Activated T-cell treated with anti-CD3 and anti-CD28 coated beads for 4 hours (primary cell): ENCODE results near the gene WNT7A.

Experiments used
- DNase-seq: peaks from one replicate; pipeline ENCODE4 v3.0.0-alpha.2; 2020

WNT7A gene

GRCh38 chr3:13791198-13792050 lies 88.4 kb downstream of the WNT7A start:
- no peak for DNase-seq

- DNase-seq = no peak
These were observed 89.3 kb downstream of the WNT7A start for GRCh38 chr3:13790376-13791197.

GRCh38 chr3:13788522-13789424 lies 91.1 kb downstream of the WNT7A start:
- DNase-seq = no peak

DNA sequence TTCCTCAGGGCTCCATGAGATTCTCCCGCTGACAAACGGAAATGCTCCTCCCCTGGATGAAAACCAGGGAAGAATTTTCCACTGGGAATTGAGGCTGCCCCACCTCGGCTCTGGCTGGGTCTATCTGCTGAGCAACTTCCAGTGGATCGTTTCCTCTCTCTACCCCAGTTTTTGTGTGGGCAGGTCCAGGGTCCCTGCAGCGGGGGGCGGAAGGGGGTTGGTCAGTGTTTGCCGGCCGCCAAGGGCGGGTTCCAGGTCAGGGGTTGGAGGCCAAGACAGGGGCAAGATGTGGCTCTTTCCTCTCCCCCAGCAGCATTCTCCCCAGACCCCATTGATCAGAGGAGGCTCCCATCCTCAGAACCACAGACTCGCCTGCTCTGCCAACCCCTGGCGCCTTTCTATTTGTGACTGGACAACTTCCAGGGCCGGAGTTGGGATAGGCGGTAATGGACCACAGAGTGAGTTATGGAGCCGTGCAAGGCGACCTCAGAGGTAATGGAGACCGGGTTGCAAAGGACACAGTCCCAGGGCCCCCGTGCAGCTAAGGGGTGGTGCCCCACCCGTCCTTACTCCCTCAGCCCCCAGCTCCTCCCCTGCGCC lies 92.2 kb downstream of the WNT7A start:
- DNase-seq = no peak

- DNase-seq = no peak
These were observed 93.1 kb downstream of the WNT7A start for GRCh38 chr3:13786811-13787210.

- no peak for DNase-seq
These were observed 93.9 kb downstream of the WNT7A start for GRCh38 chr3:13785853-13786436.

DNA sequence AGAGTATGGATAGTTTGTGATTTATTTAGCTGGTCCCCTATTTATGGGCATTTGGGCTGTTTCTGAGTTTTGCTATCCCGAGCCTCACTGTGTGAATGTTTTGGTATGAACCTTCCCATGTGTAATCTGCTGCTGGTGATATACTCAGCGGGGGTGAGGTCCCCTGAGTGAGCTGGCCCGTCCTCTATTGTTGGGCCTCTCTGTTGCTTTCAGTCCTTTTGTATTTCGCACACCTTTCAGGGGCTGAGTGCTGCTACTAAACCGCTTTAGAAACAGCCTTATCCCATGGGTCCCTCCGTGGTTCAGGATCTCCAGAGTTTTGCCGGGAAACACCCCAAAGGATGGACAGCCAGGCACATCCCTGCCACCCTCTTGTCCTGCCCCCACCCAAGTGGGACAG lies 94.5 kb downstream of the WNT7A start:
- DNase-seq = no peak

DNA sequence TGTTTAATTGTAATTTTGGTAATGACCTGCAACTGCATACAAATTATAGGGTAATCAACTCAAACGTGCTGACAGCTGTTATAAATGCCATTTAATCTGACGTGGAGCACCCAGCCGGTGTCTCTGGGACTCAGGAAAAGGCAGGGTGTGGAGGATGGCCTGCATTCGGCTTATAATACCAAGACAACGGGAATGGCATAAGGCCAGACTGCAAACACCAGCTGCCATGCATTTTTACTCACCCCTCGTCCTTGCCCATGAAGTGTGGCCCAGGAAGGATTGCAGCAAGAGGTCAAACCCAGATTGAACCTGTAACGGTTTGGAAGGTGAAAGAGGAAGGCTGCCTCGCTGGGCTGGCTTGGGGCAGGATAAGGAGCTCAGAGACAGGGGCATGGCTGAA lies 96.4 kb downstream of the WNT7A start:
- DNase-seq = no peak

- no peak for DNase-seq
These were observed 97.4 kb downstream of the WNT7A start for GRCh38 chr3:13782501-13782900.

DNA sequence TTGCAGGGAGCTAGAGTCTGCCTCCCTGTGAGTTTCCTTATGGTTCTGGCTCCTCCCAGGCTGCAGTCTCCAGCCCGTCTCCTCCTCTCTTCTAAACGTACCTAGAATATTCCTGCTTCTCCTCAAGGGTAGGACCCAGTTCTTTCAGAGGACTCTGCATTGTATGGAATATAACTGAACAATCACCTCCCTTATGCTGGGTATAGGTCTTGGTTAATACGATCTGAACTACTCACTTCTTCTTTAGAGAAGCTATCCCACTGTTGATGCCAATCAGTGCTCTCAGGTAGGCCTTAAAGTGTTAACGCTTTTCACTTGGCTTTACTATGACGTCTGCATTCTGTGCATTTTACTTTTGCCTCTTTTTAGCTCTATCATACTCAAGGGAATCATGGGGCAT lies 98.5 kb downstream of the WNT7A start:
- DNase-seq = no peak

DNA sequence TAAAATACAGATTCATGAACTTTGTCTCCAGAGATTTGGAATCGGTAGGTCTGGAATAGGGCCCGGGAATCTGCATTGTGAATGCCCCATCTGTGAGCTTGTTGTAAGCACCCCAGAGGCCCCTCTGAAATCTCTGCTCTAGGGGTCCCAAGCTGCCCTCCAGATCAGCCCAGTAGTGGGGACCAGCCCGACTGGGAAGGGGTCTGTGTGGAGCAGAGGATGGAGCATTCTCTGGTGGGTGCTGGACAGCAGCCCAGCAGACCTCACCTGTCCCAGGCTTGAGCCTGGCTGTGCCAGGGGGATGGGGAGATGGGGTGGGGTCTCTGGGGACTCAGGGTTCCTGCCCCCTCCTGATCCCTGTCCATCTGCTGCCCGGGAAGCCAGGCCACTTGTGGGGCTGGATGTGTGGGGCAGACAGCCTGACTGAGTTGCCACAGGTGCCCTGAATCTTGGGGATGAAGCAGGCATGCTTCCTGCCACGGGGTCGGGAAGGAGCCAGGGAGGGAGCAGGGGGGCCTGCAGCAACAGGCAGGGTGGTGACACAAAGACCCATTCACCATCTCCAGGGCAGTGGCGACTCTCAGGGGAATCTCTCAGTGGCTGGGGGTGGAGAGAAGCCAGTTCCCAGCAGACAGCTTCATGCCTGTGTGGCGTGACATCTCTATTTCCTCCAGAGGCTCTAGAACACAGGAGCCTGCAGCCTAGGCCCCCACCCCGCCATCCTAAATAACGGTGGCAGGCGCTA lies 99.3 kb downstream of the WNT7A start:
- no peak for DNase-seq

DNA sequence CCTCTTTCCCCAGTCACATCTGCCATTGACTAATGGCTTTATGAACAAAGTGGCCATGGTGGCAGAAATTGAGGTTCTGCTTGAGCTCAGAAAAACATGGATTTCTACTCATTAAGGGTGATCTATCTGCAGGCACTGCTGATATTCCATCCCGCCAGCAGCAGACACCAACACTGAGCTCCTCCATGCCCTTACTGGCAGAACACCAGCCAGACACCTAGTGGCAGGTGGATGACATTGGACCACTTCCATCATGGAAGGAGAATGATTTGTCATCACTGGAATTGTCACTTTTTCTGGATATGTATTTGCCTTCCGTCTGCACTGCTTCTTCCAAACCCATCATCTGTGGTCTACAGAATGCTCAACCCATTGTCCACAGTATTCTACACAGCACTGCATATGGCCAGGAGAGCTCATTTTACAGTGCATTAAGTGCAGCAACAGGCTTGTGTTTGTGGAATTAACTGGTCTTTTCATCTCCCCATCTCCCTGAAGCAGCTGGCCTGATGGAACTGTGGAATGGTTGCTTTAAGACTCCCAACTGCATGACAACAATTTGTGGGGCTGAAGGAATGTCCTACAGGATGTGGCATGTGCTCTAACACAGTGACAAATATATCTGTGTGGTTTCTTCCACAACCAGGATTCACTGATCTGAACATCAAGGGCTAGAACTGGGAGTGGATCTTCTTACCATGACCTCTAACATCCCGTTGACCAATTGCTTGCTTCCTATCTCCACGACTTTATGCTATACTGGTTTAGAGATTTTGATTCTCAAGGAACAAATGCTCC lies 103.4 kb downstream of the WNT7A start:
- DNase-seq = no peak

GRCh38 chr3:13772885-13773745 lies 106.8 kb downstream of the WNT7A start:
- DNase-seq = no peak

DNA sequence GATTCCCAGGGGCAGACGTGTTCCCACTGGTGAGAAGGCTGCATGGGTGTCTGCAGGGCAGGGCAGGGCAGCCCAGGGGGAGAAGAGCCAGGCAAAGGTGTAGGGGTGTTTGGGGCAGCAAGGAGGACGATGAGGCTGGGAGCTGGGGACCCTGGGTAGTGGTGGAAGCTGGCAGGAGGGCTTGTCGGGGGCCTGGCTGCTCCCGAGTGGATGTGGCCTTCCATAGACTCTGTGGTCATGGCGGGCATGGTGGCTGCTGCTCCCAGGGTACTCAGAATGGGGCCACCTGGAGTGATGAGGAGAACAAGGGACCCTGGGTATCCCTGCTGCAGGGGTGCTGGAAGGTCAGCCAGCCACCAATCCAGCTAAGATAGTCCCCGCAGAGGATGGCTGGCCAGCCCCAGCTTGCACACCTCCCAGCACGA lies 107.5 kb downstream of the WNT7A start:
- no peak for DNase-seq

GRCh38 chr3:13771496-13771895 lies 108.4 kb downstream of the WNT7A start:
- DNase-seq = no peak

GRCh38 chr3:13770170-13771169 lies 109.4 kb downstream of the WNT7A start:
- DNase-seq = no peak

DNA sequence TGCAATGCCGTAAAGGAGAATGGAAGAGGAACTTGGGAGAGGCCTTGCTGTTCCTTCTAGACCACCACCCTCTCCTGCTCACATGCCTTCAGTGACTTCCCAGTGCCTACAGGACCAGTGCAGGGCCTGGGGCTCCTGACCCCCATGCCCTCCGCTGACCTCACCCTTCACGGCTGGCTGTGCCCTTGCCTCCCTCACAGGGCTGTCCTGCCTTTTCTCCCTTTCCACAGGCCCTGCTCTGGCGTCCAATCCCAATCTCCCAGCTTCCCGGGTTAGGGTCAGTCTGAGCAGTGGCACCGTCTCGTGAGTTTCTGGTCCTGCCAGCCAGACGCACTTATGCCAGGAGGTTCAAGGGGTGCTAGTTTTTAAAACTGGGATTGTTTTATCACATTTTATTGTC lies 110.4 kb downstream of the WNT7A start:
- no peak for DNase-seq

GRCh38 chr3:13768453-13768852 lies 111.4 kb downstream of the WNT7A start:
- DNase-seq = no peak
